Measurements from ENCODE around the gene C6orf52.
A peak's percentile ranks its signal among the peaks of the same experiment; 100 is the strongest.
"Not testable (repeated sequence)": the region's sequence is repeated elsewhere in the genome, so short reads cannot be mapped to it uniquely, and the experiment has no call there.

Gene C6orf52

DNA sequence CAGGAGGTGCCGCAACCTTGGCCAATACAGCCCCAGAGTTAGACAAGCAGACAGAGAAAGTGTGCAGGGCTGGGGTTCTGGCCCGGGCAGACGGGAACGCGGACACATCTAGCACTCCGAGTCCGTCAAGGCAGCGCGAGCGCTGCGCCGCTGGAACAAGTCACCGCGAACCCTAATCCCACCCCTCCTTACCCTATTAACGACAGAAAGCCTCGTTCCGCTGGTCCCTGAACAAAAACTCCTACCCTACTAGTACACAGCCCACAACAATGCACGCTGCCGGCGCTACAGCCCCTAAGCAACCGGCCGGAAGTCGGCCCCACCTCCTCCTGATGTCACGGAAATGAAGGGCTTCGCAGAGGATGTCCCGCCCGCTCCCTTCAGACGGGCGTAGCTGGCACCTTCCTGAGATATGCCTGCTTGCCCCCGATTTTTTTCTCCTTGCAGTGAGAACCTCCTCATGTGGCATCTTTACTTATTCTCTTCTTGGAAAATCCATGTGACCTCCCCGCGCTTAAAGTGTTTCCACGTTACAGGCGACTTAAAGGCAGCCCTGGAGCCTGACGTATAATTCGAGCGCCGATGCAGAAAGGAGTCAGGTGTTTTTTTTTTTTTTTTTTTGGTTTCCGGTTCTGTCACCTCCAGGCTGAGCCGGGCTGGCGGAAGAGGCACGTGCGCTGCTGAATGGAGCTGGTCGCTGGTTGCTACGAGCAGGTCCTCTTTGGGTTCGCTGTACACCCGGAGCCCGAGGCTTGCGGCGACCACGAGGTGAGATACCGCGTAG lies at the start of gene C6orf52, which contains the start of gene PAK1IP1:
Gene C6orf52, minus strand, starts transcription at position 315 of the 784 bp plus-strand sequence. CDS start 7,066 bp downstream, outside the sequence.
Gene PAK1IP1, plus strand, starts transcription at position 671 of the 784 bp plus-strand sequence. Its CDS starts 14 bp downstream, at position 685.
- peak; percentile 94 for DNase-seq

GRCh38 chr6:10743515-10743914 lies 49.1 kb upstream of the C6orf52 start:
- DNase-seq: no peak

DNA sequence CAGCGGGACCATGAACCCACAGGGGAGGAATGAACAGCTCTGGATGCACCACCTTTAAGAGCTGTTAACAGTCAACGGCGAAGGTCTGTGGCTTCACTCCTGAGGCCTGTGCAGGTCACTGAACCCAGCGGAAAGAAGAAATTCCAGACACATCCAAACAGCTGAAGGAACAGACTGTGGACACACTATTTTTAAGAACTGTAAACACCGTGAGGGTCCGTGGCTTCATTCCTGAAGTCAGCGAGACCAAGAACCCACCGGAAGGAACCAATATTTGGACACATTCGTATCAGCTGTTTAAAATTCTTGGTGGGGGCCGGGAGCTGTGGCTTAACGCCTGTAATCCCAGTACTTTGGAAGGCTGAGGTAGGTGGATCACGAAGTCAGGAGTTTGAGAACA lies 47.8 kb upstream of the C6orf52 start:
- DNase-seq: no peak

GRCh38 chr6:10741643-10742042 lies 47.2 kb upstream of the C6orf52 start:
- not testable (repeated sequence) for DNase-seq

GRCh38 chr6:10740061-10740460 lies 45.6 kb upstream of the C6orf52 start:
- no peak for DNase-seq

DNA sequence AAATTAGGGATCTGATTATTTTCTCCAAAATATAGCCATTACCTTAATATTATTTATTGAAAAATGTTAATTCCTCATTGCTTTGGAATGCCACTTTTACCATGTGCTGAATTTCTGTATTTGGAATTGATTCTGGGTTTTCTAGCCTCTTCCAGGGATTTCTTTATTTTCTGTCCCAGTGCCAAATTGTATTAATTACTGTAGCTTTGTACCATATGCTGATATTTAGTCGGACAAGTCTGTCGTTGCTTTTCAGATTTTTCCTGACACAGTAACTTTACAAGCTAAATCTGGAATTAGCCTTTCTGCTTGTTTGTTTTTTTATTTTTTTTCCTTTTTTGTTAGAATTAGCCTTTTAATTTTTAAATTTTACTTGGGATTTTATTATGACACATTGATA lies 42.3 kb upstream of the C6orf52 start:
- no peak for DNase-seq

DNA sequence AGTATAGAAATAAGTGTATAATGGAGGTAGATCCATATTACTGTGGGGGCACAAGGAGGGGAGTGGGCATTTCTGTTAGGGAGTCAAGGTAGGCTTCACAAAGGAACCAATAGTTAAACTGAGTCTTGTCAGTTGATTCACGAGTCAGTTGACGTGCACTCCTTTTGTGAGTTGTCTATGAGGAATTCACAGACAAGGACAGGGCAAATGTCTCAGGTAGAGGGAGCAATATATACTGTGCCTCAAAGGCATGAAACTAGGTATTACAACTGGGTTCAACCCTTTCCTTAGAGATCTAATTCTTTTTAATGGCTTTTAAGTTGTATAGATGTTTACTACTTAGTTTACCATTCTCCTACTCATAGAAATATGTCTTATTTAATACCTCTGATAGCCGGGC lies 39.4 kb upstream of the C6orf52 start:
- no peak for DNase-seq

GRCh38 chr6:10733151-10733715 lies 38.8 kb upstream of the C6orf52 start:
- no peak for DNase-seq

- no peak for DNase-seq
Measured at GRCh38 chr6:10730254-10730653, 35.8 kb upstream of the C6orf52 start.

DNA sequence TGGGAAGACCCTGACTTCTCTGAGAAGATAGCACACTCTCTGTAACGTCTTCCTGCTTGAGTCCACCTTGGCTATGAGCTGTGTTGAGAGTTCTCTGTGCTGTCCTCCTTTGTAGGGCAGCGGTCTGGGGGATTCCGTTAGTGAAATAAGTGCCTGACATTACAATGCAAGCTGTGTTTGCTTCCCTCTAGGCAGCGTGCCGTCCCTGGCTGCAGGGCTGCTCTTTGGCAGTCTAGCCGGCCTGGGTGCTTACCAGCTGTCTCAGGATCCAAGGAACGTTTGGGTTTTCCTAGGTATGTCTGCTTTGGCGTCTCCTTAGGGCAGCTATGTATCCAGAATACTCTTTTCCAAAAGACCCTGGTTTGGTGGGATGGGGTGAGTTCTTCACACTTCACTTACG lies 31.3 kb upstream of the C6orf52 start:
- DNase-seq: no peak

DNA sequence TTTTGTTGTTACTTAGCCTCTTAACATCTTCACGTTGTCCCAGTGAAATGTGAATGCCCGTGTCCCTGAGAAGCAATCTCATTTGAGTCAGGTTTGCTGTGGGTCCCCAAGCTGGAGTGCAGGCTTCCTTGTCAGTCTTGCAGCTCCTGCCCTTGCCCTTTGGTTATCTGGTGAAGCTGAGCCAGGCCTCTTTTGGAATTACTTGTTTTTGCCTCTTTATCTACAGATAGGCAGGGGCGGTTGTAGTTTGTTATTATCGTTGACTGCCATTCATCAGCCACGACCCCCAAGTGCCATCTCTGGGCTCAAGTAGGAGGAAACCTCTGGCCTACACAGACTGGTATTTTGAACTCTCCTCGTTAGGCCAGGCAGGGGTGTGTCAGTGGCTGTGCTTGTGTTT lies 30.6 kb upstream of the C6orf52 start:
- no peak for DNase-seq

DNA sequence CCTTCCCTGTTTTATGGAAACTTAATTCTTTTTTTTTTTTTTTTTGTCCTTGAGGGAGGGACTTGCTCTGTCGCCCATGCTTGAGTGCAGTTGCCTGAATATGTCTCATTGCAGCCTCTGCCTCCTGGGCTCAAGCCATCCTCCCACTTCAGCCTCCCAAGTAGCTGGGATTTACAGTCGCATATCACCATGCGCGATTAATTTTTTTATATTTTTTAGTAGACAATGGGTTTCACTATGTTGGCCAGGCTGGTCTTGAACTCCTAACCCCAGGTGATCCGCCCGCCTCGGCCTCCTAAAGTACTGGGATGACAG lies 29.1 kb upstream of the C6orf52 start:
- no peak for DNase-seq

DNA sequence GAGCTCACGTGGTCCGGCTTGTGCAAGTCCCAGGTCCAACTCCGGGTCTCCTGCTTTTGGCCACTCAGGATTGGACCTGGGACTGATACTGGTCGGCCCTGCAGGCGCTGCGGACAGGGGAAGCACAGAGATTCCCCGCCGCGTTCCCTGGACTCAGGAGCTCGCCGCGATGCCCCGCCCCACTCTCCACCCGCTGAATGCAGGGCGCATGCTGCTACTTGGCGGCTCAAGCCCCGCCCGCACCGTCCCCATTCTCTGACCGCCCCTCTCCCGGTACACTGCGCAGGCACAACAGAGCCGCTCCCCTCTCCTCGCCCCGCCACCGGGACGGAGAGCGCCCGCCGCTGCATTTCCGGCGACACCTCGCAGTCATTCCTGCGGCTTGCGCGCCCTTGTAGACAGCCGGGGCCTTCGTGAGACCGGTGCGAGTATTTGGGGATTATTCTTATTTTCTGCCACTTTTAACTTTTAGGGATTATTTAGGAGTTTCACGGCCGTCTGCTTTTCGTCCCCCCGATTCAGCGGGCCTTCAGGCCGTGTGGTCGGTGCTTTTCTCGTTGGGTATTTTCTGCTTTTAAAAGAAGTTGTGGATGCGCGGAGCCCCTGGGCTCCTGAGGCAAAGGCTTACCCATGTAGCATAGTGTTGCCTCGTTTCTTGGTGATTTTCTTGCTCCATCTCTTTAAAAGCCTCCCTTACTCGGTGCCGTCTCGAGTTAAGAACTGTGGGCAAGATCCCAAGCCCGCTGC lies 28.6 kb upstream of the C6orf52 start, which contains the start of gene TMEM14C:
Gene TMEM14C, plus strand, starts transcription at position 251 of the 747 bp plus-strand sequence. CDS start 1,544 bp downstream, outside the sequence.
- peak; percentile 99 for DNase-seq

- no peak for DNase-seq
Measured at GRCh38 chr6:10722570-10722819, 28.1 kb upstream of the C6orf52 start.

GRCh38 chr6:10721850-10722569 lies 27.6 kb upstream of the C6orf52 start:
- DNase-seq: peak; percentile 27

- DNase-seq: peak; percentile 33
Measured at GRCh38 chr6:10720960-10721849, 26.8 kb upstream of the C6orf52 start.

DNA sequence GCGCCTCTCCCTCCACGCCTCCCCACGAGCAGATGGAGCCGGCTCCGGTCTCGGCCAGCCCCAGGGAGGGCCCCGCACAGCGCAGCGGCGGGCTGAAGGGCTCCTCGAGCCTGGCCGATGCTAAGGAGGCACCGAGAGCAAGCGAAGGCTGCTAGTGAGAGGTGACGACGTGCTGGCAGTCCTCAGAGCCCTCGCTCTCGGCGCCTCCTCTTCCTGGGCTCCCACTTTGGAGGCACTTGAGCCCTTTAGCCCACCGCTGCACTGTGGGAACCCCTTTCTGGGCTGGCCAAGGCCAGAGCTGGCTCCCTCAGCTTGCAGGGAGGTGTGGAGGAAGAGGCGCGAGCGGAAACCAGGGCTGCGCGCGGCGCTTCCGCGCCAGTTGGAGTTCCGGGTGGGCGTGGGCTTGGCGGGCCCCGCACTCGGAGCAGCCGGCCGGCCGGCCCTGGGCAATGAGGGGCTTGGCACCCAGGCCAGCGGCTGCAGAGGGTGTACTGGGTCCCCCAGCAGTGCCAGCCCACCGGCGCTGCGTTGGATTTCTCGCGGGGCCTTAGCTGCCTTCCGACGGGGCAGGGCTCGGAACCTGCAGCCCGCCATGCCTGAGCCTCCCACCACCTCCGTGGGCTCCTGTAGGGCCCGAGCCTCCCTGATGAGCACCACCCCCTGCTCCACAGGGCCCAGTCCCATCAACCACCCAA lies 26.0 kb upstream of the C6orf52 start:
- peak; percentile 40 for DNase-seq

- no peak for DNase-seq
Measured at GRCh38 chr6:10719964-10720264, 25.5 kb upstream of the C6orf52 start.

GRCh38 chr6:10719296-10719963 lies 25.0 kb upstream of the C6orf52 start:
- peak; percentile 45 for DNase-seq

- DNase-seq: no peak
Measured at GRCh38 chr6:10713962-10714361, 19.5 kb upstream of the C6orf52 start.

- DNase-seq: no peak
Measured at GRCh38 chr6:10696655-10697054, 2.2 kb upstream of the C6orf52 start.
